Mesendoderm (in vitro differentiated cells): ENCODE measurements around the gene IL17RD.
A peak's percentile ranks its signal among the peaks of the same experiment; 100 is the strongest.

Source experiments
- DNase-seq: peaks from one replicate; pipeline ENCODE4 v3.0.0; 2013
- H2AK5ac ChIP-seq: 2 replicates; pipeline ENCODE4 v1.6.1; 2013; ENCODE audit warnings: low read length, inconsistent platforms
- H2BK120ac ChIP-seq: 2 replicates; pipeline ENCODE4 v1.6.1; 2013; ENCODE audit warnings: low read depth, mild to moderate bottlenecking, low read length, moderate library complexity, mixed read lengths
- H2BK15ac ChIP-seq: replicated peaks from 2 replicates; pipeline ENCODE4 v1.6.1; 2013; ENCODE audit warnings: low read depth, mild to moderate bottlenecking, moderate library complexity
- H2BK5ac ChIP-seq: 2 replicates; pipeline ENCODE4 v1.6.1; 2013; ENCODE audit warnings: low read length, inconsistent platforms
- H3K18ac ChIP-seq: 2 replicates; pipeline ENCODE4 v1.6.1; 2013; ENCODE audit warnings: mild to moderate bottlenecking, low read length, mixed read lengths
- H3K23ac ChIP-seq: one replicate; pipeline ENCODE4 v1.6.1; 2013; ENCODE audit warnings: low read length
- H3K27ac ChIP-seq: 2 replicates; pipeline ENCODE4 v1.5.1; 2013; ENCODE audit warnings: low read depth, mild to moderate bottlenecking, inconsistent platforms, low read length, moderate library complexity
- H3K27me3 ChIP-seq: 2 replicates; pipeline ENCODE4 v1.6.1; 2013; ENCODE audit warnings: low read length, control low read depth, mild to moderate bottlenecking, inconsistent platforms; ENCODE audit not compliant: insufficient read depth, poor library complexity
- H3K36me3 ChIP-seq: 2 replicates; pipeline ENCODE4 v1.6.1; 2013; ENCODE audit warnings: low read length, inconsistent platforms; ENCODE audit not compliant: control insufficient read depth, insufficient read depth
- H3K4ac ChIP-seq: one replicate; pipeline ENCODE4 v1.6.1; 2013; ENCODE audit warnings: low read depth, mild to moderate bottlenecking, low read length, moderate library complexity
- H3K4me1 ChIP-seq: 2 replicates; pipeline ENCODE4 v1.6.1; 2013; ENCODE audit warnings: low read depth, low read length, inconsistent platforms; ENCODE audit not compliant: control insufficient read depth
- H3K4me2 ChIP-seq: 2 replicates; pipeline ENCODE4 v1.6.1; 2013; ENCODE audit warnings: low read length
- H3K4me3 ChIP-seq: 2 replicates; pipeline ENCODE4 v1.5.1; 2013; ENCODE audit warnings: mild to moderate bottlenecking, low read length
- H3K56ac ChIP-seq: one replicate; pipeline ENCODE4 v1.6.1; 2013; ENCODE audit warnings: low read length
- H3K79me1 ChIP-seq: 2 replicates; pipeline ENCODE4 v1.6.1; 2013; ENCODE audit warnings: low read length, inconsistent platforms
- H3K79me2 ChIP-seq: 2 replicates; pipeline ENCODE4 v1.6.1; 2013; ENCODE audit warnings: mild to moderate bottlenecking, low read length; ENCODE audit not compliant: control insufficient read depth, insufficient read depth
- H3K9ac ChIP-seq: 2 replicates; pipeline ENCODE4 v1.6.1; 2013; ENCODE audit warnings: low read length, inconsistent platforms
- H4K5ac ChIP-seq: one replicate; pipeline ENCODE4 v1.6.1; 2013; ENCODE audit warnings: low read length
- H4K8ac ChIP-seq: one replicate; pipeline ENCODE4 v1.6.1; 2013; ENCODE audit warnings: low read depth, mild to moderate bottlenecking, control low read depth, low read length, moderate library complexity
- WGBS: extraction: QIAGEN DNeasy Blood & Tissue Kit; methylation state at CpG from one replicate; pipeline ENCODE4 v1.1.7; 2013; ENCODE audit warnings: low lambda C conversion rate, missing lambda C conversion rate; ENCODE audit not compliant: insufficient coverage; ENCODE audit errors: extremely low coverage; 5-methylcytosine and 5-hydroxymethylcytosine counted together

The IL17RD gene

DNA sequence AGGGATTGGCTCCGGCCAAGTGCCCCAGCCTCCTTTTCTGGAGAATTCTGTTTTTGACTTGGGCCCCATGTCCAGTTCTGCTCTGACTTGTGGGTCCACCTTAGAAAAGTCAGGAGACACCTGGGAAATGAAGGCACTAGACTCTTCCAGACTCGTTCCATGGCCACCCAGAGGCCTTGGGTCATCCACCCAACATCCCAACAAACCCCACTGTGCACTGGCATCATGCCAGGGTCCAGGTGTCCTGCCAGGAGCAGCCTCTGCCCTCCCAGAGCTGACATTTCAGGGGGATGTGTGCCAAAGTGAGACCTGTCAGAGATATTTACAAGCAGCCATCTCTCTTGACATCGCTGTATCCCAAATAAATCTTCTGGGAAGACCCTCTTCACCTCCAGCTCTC, 91.5 kb downstream of the IL17RD start:
- H3K4me1 ChIP-seq: no peaks in the 10 kb centered on the region
- H3K36me3 ChIP-seq: no peaks in the 10 kb centered on the region
- WGBS: no CpG with 5 or more reads among the region's 3 CpGs
- no peak overlapping the region for H3K4ac ChIP-seq
- H3K23ac ChIP-seq: no peak overlapping the region
- no peak overlapping the region for H3K27ac ChIP-seq
- H3K4me3 ChIP-seq: no peak overlapping the region
- no peak overlapping the region for H2BK5ac ChIP-seq
- H2BK120ac ChIP-seq: no peak overlapping the region
- no peak overlapping the region for H2AK5ac ChIP-seq
- no peaks in the 10 kb centered on the region for H3K79me2 ChIP-seq
- no peak overlapping the region for H2BK15ac ChIP-seq
- no peak overlapping the region for H3K9ac ChIP-seq
- peaks cover 3% of the 10 kb centered on the region for H3K79me1 ChIP-seq
- no peak overlapping the region for H4K5ac ChIP-seq
- H4K8ac ChIP-seq: no peak overlapping the region
- H3K27me3 ChIP-seq: no peaks in the 10 kb centered on the region
- no peak for DNase-seq
- H3K4me2 ChIP-seq: no peak overlapping the region
- no peak overlapping the region for H3K18ac ChIP-seq
- H3K56ac ChIP-seq: no peak overlapping the region

- no peak overlapping the region for H3K27ac ChIP-seq
- no peak overlapping the region for H3K23ac ChIP-seq
- H3K4ac ChIP-seq: no peak overlapping the region
- no peak overlapping the region for H3K4me3 ChIP-seq
- no peak overlapping the region for H4K5ac ChIP-seq
- no peak overlapping the region for H3K18ac ChIP-seq
- no peaks in the 10 kb centered on the region for H3K79me2 ChIP-seq
- no peak overlapping the region for H3K56ac ChIP-seq
- DNase-seq: no peak
- H4K8ac ChIP-seq: no peak overlapping the region
- no peaks in the 10 kb centered on the region for H3K27me3 ChIP-seq
- no peak overlapping the region for H2AK5ac ChIP-seq
- H3K4me1 ChIP-seq: no peaks in the 10 kb centered on the region
- peaks cover 1% of the 10 kb centered on the region for H3K79me1 ChIP-seq
- H3K9ac ChIP-seq: no peak overlapping the region
- no peaks in the 10 kb centered on the region for H3K36me3 ChIP-seq
- no peak overlapping the region for H3K4me2 ChIP-seq
- no peak overlapping the region for H2BK15ac ChIP-seq
- no peak overlapping the region for H2BK120ac ChIP-seq
- H2BK5ac ChIP-seq: no peak overlapping the region
- no CpG with 5 or more reads among the region's 6 CpGs for WGBS
Measured at GRCh38 chr3:57069503-57069902, 95.7 kb downstream of the IL17RD start.

- peak overlapping the region; percentile 15 for H3K56ac ChIP-seq
- no CpG with 5 or more reads among the region's 11 CpGs for WGBS
- peaks cover 1% of the 10 kb centered on the region for H3K4me1 ChIP-seq
- no peak overlapping the region for H3K23ac ChIP-seq
- no peaks in the 10 kb centered on the region for H3K36me3 ChIP-seq
- H2BK5ac ChIP-seq: no peak overlapping the region
- H2BK120ac ChIP-seq: no peak overlapping the region
- no peak overlapping the region for H2AK5ac ChIP-seq
- no peak overlapping the region for H3K4ac ChIP-seq
- H4K5ac ChIP-seq: no peak overlapping the region
- H2BK15ac ChIP-seq: no peak overlapping the region
- no peaks in the 10 kb centered on the region for H3K79me2 ChIP-seq
- no peak overlapping the region for H4K8ac ChIP-seq
- H3K18ac ChIP-seq: no peak overlapping the region
- no peak overlapping the region for H3K4me3 ChIP-seq
- no peaks in the 10 kb centered on the region for H3K27me3 ChIP-seq
- no peak overlapping the region for H3K9ac ChIP-seq
- H3K4me2 ChIP-seq: no peak overlapping the region
- no peak overlapping the region for H3K27ac ChIP-seq
- no peak for DNase-seq
- peaks cover 1% of the 10 kb centered on the region for H3K79me1 ChIP-seq
Measured at GRCh38 chr3:57068437-57069089, 96.6 kb downstream of the IL17RD start.

- Histone ChIP-seq H3K23ac (no peak overlapping the region), H3K79me1 (peaks cover 3% of the 10 kb centered on the region), H4K8ac (no peak overlapping the region), H2BK5ac (no peak overlapping the region), H2BK120ac (no peak overlapping the region), H3K27me3 (no peaks in the 10 kb centered on the region), H3K4ac (no peak overlapping the region), H4K5ac (no peak overlapping the region), H2AK5ac (no peak overlapping the region), H3K4me3 (no peak overlapping the region), H3K4me2 (no peak overlapping the region), H3K79me2 (no peaks in the 10 kb centered on the region), H3K36me3 (no peaks in the 10 kb centered on the region), H3K27ac (no peak overlapping the region), H2BK15ac (no peak overlapping the region), H3K56ac (no peak overlapping the region), H3K9ac (no peak overlapping the region), H3K18ac (no peak overlapping the region), H3K4me1 (peaks cover 2% of the 10 kb centered on the region)
- no CpG with 5 or more reads among the region's 6 CpGs for WGBS
- no peak for DNase-seq
Measured at GRCh38 chr3:57066471-57066870, 98.7 kb downstream of the IL17RD start.

- no peak overlapping the region for H3K18ac ChIP-seq
- no peak overlapping the region for H2BK120ac ChIP-seq
- H3K9ac ChIP-seq: no peak overlapping the region
- H3K4me2 ChIP-seq: no peak overlapping the region
- H3K4me1 ChIP-seq: peaks cover 2% of the 10 kb centered on the region
- no CpG with 5 or more reads among the region's 3 CpGs for WGBS
- no peaks in the 10 kb centered on the region for H3K36me3 ChIP-seq
- H4K8ac ChIP-seq: no peak overlapping the region
- H3K27me3 ChIP-seq: no peaks in the 10 kb centered on the region
- no peaks in the 10 kb centered on the region for H3K79me2 ChIP-seq
- no peak overlapping the region for H4K5ac ChIP-seq
- no peak overlapping the region for H3K27ac ChIP-seq
- DNase-seq: peak; percentile 74
- no peak overlapping the region for H3K4me3 ChIP-seq
- H3K23ac ChIP-seq: no peak overlapping the region
- peaks cover 3% of the 10 kb centered on the region for H3K79me1 ChIP-seq
- no peak overlapping the region for H2AK5ac ChIP-seq
- H3K56ac ChIP-seq: no peak overlapping the region
- H3K4ac ChIP-seq: no peak overlapping the region
- H2BK5ac ChIP-seq: no peak overlapping the region
- no peak overlapping the region for H2BK15ac ChIP-seq
Measured at GRCh38 chr3:57065588-57065987, 99.6 kb downstream of the IL17RD start.

DNA sequence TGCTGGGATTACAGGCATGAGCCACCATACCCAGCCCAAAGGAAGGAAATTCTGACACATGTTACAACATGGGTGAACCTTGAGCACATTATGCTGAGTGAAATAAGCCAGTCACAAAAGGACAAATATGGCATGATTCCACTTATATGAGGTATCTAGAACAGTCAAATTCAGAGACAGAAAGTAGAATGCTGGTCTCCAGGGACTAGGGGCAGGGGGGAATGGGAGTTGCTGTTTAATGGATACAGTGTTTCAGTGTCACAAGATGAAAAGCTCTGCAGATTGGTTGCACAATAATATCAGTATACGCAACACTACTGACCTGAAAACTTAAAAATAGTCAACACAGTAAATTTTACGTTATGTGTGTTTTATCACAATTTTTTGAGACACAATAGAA, 100.6 kb downstream of the IL17RD start:
- no CpG with 5 or more reads among the region's 2 CpGs for WGBS

More for the DNA sequence above, 100.6 kb downstream of the IL17RD start:
- Histone ChIP-seq H4K8ac (no peak overlapping the region), H3K4me3 (no peak overlapping the region), H3K4ac (no peak overlapping the region), H4K5ac (no peak overlapping the region), H2AK5ac (no peak overlapping the region), H3K27me3 (no peaks in the 10 kb centered on the region), H3K4me1 (peaks cover 2% of the 10 kb centered on the region), H3K23ac (no peak overlapping the region), H2BK120ac (no peak overlapping the region), H3K27ac (no peak overlapping the region), H2BK15ac (no peak overlapping the region), H3K79me2 (no peaks in the 10 kb centered on the region), H3K9ac (no peak overlapping the region), H2BK5ac (no peak overlapping the region), H3K36me3 (no peaks in the 10 kb centered on the region), H3K56ac (no peak overlapping the region), H3K79me1 (peaks cover 3% of the 10 kb centered on the region), H3K18ac (no peak overlapping the region), H3K4me2 (no peak overlapping the region)
- DNase-seq: no peak
